GM18526 (cell line): ENCODE data around the gene ADGRF3.

Experiments used
- POLR2A ChIP-seq: IDR thresholded peaks from 3 replicates; pipeline ENCODE4 v1.6.1; 2011; ENCODE audit not compliant: insufficient read length; ENCODE audit errors: extremely low read depth

ADGRF3 gene

GRCh38 chr2:26269571-26270158, 76.9 kb downstream of the ADGRF3 start:
- TF ChIP-seq POLR2A = no peak

GRCh38 chr2:26268213-26268612, 78.4 kb downstream of the ADGRF3 start:
- TF ChIP-seq POLR2A = no peak
